GM10248 (cell line): ENCODE data around the gene ABCB8.

ENCODE experiments used
- CTCF ChIA-PET: fragments of 300-600 bp; sonication (Branson Sonifier 250); formaldehyde crosslinking; extraction: SDS; loops from one replicate; lab custom pipeline; 2021; ENCODE audit warnings: antibody characterized with exemption; lab: Yijun Ruan, JAX
- POLR2A ChIA-PET: fragments of 350-650 bp; sonication (Branson Sonifier 250); formaldehyde crosslinking; extraction: SDS; loops from one replicate; lab custom pipeline; 2020; ENCODE audit warnings: antibody characterized with exemption; lab: Yijun Ruan, JAX
- DNase-seq: peaks from one replicate; pipeline ENCODE4 v3.0.0; 2012; ENCODE audit errors: extremely low spot score
- CTCF ChIP-seq: IDR thresholded peaks from 2 replicates; pipeline ENCODE4 v1.5.1; 2012; ENCODE audit warnings: mild to moderate bottlenecking, low read depth; ENCODE audit errors: extremely low read depth, missing control alignments, control extremely low read depth

The ABCB8 gene

GRCh38 chr7:151016505-151016904 is 11.7 kb upstream of the ABCB8 start:
- CTCF ChIA-PET: interaction anchor here (0.9 to 7.9 kb wide), 6 partner anchors 8 to 78 kb away, joined by 3 to 84 read pairs (median 14); no protein-coding TSS in a partner anchor
- TF ChIP-seq CTCF: no peak
- POLR2A ChIA-PET: no interaction called here
- no peak for DNase-seq

DNA sequence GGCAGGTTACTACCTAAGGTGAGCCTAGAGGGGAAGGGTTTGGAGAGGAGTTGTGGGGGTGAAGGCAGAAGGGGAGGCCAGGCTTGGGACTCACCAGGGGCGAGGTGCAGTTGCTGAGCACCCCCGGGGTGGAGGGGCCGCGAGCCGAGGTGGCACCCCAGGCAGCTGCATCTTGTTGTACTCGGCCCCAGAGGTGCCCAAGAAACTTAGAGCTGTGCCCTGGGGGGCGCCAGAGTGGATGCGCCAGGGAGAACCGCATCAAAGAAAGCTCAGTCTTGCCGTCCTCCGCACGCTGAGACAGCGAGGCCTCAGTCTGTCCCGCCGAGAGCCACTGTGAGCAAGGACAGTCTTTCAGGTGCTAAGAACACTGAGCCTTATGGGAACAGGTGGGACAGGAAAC is 11.3 kb upstream of the ABCB8 start:
- DNase-seq: no peak
- no peak for TF ChIP-seq CTCF
- ChIA-PET POLR2A (no interaction called here), CTCF (interaction anchor here (0.9 to 7.9 kb wide), 9 partner anchors 8 to 91 kb away, joined by 3 to 84 read pairs (median 11); partner anchors contain the start of gene NOS3)

DNA sequence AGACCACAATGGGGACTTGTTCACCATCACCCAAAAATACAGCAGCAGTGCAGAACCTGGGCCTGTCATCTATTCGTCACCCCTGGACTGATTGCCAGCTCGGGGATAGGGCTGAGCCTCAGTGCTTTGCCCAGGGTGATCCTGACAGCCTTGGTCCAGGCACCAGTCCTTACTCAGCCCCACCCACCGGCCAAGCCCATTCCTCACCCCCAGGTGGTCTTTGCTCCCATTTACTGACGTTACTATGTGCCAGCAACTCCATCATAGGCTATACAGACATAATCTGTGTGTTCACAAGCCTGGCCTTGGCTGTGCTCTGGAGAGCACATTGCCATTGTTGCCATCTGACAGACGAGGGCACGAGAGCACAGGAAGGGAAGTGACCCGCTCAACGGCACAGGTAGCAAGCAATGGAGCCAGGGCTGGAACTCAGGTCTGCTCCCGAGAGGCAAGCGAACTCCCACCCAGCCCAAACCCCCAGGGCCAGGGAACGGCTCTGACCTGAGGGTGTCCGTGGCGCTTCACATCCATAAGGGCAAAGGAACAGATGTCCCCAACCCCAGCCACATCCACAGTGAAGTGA is 10.8 kb upstream of the ABCB8 start:
- POLR2A ChIA-PET: no interaction called here
- no peak for DNase-seq
- CTCF ChIA-PET: interaction anchor here (0.9 to 7.9 kb wide), 18 partner anchors 8 to 614 kb away, joined by 3 to 84 read pairs (median 6); partner anchors contain the start of genes ABCB8 and NOS3
- no peak for TF ChIP-seq CTCF

DNA sequence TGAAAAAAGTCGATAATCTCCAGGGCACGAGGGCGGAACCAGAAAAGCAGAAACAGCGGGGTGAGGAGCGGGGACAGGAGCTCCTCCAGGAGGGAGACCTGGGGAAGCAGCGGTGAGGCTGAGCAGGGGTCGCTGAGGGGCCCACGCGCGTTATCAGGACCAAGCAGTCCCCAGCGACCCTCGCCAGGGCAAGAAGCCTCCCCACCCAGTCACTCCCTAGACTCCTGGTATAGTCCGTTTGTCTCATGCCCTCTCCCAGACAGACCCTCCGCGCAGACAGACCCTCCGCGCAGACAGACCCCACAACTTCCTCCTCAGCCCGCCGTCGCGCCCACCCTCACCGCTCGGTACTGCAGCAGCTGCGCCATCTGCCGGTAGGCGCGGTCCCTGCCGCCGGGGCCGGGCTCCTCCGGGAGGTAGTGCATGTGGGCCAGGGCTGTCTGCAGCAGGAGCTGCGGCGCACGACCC is 10.3 kb upstream of the ABCB8 start:
- ChIA-PET POLR2A (interaction anchor here (0.5 kb wide), 1 partner anchor 19 kb away, joined by 3 read pairs; no protein-coding TSS in a partner anchor), CTCF (interaction anchor here (0.7 to 7.9 kb wide), 31 partner anchors 9 to 613 kb away, joined by 3 to 84 read pairs (median 4); partner anchors contain the start of genes ABCB8, NOS3 and TMUB1)
- peak; percentile 83 for DNase-seq
- TF ChIP-seq CTCF: peak; percentile 95

DNA sequence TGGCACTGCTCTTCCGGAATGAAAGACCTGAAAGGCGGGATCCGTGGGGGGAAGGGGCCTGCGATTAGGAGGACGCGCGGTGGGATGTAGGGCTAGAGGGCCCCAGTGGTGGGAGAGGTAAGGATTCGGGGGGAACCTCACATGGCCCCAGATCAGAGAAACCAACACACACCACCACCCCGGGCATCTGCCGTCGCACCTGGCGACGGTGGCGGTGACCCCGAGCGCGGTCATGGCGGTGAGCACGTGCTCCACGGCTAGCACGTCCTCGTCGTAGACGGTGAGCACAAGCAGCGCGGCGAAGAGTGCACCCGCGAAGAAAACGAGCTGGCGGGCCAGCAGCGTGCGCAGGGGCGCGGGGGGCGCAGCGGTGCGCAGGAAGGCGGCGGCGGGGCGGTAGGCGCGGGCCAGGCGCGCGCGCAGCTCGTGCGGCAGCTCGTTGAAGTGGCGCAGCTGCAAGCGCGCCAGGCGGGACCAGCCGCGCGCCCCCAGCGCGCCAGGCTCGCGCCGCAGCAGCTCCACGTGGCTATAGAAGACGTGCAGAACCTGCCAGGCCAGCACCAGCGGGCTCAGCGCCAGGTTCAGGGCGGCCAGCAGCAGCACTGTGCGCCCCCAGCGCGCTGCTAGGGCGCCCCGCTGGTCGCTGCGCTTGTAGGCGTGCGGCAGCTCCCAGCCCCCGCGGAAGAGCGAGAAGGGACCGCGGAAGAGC is 9.7 kb upstream of the ABCB8 start:
- POLR2A ChIA-PET: interaction anchor here (0.5 kb wide), 1 partner anchor 19 kb away, joined by 3 read pairs; no protein-coding TSS in a partner anchor
- no peak for DNase-seq
- CTCF ChIA-PET: interaction anchor here (0.7 to 7.9 kb wide), 34 partner anchors 10 to 612 kb away, joined by 3 to 84 read pairs (median 4); partner anchors contain the start of genes ABCB8, NOS3 and TMUB1
- no peak for TF ChIP-seq CTCF

GRCh38 chr7:151019130-151019447 is 9.2 kb upstream of the ABCB8 start:
- ChIA-PET POLR2A (no interaction called here), CTCF (interaction anchor here (0.7 to 7.9 kb wide), 22 partner anchors 10 to 240 kb away, joined by 3 to 84 read pairs (median 5); partner anchors contain the start of genes ABCB8, NOS3 and TMUB1)
- no peak for TF ChIP-seq CTCF
- DNase-seq: no peak
